ENCODE measurements around the gene FBLIM1.
"Not testable (repeated sequence)": the region's sequence is repeated elsewhere in the genome, so short reads cannot be mapped to it uniquely, and the experiment has no call there.

The FBLIM1 gene

DNA sequence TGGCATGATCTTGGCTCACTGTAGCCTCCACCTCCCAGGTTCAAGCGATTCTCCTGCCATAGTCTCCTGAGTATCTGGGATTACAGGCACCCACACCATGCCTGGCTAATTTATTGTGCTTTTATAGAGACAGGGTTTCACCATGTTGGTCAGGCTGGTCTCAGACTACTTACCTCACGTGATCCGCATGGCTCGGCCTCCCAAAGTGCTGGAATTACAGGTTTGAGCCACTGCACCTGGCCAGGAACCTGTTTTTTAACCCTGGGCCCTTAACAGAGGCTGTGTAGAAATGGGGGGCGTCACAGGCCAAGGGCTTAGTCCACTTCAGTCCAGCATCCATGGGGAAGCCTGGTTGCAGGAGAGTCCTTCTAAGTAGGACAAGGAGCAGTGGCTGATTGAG is 9.3 kb downstream of the FBLIM1 start:
- no peak for DNase-seq (ENCODE audit: low spot score)

GRCh38 chr1:15768388-15768787 is 9.8 kb downstream of the FBLIM1 start:
- no peak for DNase-seq (ENCODE audit: low spot score)

DNA sequence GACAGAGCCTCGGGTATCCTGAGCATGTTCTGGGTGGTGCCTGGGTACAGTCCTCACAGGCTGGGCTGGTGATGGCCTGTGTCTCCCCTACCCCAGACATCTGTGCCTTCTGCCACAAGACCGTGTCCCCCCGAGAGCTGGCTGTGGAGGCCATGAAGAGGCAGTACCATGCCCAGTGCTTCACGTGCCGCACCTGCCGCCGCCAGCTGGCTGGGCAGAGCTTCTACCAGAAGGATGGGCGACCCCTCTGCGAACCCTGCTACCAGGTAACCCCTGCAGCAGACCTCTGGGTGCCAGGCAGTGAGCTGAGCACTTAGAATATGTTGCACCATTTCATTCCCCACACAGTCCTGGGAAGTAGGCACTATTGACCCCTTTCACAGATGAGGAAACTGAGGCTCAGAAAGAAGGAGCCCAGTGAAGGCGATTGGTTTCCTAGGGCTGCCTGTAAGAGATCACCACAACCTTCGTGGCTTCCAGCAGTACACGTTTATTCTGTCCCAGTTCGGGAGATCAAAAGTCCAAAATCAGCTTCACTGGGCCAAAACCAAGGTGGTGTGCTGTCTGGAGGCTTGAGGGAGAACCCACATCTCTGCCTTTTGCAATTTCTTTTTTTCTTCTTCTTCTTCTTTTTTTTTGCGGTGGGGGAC is 11.8 kb downstream of the FBLIM1 start:
- DNase-seq (ENCODE audit: low spot score) = no peak

DNA sequence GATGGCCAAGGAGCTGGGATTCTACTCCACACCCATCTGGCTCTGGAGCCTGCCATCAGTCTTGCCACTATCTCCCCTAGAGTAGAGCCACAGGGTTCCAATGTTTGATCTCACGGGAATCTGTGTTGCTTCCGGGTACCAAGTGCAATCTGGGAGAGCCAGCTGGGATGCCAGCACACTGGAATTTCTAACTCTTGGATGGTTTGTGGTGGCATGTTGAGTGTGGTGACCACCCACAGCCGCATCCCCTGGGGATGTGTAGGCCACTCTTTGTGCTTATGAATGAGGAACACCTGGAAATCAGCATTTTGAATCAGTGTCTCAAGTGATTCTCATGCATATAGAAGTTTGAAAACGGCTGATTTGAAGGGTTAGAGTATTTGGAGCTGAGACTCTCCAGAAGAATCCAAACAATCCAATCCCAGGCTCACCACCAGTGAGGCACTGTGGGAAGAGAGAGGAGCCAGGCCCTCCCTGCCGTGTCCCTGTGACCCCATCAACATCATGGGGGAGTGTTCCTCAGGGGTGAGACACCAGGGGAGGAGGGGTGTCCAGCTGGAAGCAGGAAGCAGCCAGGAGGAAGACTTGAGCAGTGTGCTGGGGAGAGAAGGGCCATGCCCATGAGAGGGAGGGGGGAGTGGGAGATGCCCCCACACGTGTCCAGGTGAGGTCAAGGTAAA is 13.4 kb downstream of the FBLIM1 start:
- DNase-seq (ENCODE audit: low spot score) = no peak

DNA sequence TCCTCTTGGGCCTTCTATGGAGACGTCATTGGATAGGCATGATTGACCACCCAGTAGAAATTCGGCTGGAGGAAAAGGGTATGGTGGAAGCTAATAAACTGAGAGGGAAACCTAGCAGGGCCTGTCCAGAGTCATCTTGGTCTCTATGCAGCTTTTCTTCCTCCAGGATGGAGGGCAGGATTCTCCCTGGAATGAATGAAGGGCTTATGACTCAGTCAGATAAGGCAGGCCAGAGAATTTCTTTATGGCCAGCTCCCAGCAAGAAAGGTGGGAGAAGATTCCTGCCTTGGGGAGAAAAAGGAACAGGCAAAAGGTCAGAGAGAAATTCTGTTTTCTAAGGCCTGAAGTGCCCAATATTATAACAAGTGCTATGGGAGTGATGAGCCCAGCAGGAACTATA is 17.1 kb downstream of the FBLIM1 start:
- no peak for DNase-seq (ENCODE audit: low spot score)

DNA sequence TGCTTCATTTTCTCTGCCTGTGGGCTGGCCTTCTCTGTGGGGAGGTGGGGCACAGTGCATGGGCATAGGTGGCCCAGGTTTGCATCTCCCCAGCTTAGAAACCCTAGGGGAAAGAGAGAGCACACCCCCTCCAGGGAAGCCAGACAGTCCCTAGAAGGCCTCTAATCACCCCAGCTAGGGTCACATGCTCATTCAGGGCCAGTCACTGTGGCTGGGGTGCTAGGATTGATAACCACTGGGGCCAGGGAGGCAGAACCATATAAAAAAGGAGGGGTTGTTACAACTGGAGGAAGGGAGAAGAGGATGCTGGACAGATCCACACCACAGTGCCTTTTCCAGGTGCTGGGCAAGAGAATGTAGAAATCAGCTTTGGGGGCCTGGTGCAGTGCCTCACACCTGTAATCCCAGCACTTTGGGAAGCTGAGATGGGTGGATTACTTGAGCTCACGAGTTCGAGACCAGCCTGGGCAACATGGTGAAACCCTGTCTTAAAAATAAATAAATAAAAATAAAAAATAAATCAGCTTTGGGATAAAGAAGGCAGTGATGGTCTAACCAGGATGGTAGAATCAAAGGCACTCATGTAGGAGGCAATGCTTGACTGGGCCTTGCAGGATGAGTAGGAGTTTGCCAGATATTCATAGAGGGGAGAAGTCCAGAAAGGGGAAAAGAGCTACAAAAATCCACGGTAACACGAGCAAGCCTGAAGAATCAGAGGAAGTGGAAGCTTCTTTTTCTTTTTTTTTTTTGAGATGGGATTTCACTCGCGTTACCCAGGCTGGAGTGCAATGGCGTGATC is 19.5 kb downstream of the FBLIM1 start:
- no peak for DNase-seq (ENCODE audit: low spot score)

GRCh38 chr1:15785683-15786082 is 27.1 kb downstream of the FBLIM1 start:
- DNase-seq (ENCODE audit: low spot score) = no peak

DNA sequence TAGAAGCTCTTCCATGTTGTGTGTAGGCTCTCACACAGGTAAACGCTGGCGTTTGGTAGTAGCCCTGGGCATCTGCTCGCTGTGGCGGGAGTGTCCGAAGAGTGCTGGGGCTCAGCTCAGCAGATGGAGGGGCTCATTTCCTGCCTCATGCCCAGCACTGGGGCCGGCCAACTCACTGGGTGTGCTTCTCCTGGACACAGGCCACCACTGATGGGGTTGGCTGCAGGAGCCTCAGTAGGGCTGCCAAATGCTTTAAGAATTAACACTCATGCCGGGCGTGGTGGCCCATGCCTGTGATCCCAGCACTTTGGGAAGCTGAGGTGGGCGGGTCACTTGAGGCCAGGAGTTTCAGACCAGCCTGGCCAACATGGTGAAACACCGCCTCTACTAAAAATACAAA is 28.0 kb downstream of the FBLIM1 start:
- no peak for DNase-seq (ENCODE audit: low spot score)

DNA sequence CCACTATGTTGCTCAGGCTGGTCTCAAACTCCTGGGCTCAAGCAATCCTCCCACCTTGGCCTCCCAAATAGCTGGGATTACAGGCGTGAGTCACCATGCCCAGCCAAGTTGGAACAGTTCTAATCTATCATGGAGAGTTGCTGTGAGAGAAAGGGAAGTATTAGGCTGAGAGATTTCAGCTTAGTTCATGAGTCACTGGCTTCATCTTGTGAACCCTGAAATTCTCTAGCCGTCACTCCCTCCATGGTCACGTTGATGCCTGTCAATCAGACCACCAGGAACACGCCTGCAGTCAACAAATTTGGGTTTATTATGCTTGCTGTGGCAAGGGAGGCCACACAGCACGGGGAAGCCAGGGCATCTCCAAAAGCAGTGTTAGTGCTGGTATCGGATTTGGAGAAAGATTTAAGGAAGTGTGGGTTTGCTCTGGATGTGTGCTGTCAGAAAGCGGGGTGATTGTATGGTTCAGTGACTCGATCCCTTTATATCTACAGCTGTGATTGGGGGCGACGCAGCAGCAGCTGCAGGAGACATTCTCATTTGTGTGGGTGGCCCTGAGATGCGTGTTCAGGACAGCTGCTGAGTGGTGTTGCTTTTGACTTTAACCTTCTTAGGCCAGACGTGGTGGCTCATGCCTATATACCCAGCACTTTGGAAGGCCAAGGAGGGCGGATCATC is 30.2 kb downstream of the FBLIM1 start:
- DNase-seq (ENCODE audit: low spot score) = no peak

DNA sequence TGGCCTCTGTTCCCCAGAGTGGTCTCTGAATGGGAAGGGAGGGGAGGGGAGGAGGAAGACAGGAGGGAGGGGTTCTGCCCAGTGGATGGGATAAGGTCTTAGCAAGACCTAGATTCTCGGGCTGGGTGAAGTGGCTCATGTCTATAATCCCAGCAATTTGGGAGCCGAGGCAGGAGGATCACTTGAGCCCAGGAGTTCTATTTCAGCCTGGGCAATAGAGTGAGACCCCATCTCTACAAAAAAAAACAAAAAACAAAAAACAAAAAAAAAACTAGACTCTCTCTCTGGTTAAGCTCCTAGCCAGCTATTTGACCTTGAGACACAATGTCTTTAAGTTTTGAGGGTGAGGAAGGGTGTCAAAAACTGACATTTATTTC is 37.5 kb downstream of the FBLIM1 start:
- no peak for DNase-seq (ENCODE audit: low spot score)

- no peak for DNase-seq (ENCODE audit: low spot score)
Measured at GRCh38 chr1:15797614-15798390, 39.2 kb downstream of the FBLIM1 start.

GRCh38 chr1:15799004-15799867 is 40.6 kb downstream of the FBLIM1 start:
- no peak for DNase-seq (ENCODE audit: low spot score)

- DNase-seq (ENCODE audit: low spot score) = no peak
Measured at GRCh38 chr1:15799928-15800835, 41.6 kb downstream of the FBLIM1 start.

DNA sequence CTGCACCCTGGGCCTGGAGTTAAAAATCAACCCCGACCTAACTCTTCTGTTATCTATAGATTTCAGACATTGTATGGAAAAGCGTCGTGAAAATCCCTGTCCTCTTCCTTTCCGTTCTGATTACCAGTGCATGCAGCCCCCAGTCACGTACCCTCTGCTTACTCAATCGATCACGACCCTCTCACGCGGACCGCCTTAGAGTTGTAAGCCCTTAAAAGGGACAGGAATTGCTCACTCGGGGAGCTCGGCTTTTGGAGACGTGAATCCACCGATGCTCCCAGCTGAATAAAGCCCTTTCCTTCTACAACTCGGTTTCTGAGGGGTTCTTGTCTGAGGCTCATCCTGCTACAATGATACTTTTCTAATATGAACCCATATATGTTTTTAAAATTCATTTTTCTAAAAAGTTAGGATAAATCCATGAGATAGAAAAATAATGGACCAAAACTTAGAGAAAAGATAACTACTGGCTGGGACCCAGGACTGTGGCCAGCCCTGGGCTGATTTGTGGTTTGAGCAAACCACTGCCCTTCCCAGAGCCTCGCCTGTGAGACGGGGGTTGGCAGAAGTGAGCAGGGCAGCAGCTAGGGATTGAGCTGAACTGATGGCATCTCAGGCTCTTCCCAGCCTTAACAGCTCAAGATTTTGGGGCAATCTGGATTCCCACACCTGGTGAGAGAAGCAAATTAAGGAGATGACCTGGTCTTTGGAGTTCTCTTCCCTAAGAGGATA is 43.8 kb downstream of the FBLIM1 start:
- no peak for DNase-seq (ENCODE audit: low spot score)

- peak; percentile 14 for DNase-seq (ENCODE audit: low spot score)
Measured at GRCh38 chr1:15803380-15803779, 44.8 kb downstream of the FBLIM1 start.

DNA sequence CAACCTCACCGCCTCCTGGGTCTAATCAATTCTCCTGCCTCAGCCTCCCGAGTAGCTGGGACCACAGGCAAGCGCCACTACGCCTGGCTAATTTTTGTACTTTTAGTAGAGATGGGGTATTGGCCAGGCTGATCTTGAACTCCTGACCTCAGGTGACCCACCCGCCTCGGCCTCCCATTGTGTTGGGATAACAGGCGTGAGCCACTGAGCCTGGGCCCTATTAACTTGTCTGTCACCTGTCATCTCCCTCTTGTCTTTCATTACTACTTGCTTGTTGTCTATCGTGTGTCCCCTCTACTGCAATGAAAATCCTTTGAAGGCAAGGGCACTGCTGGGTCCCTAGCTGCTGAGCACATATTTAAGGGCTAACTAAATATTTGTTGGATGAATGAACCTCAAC is 45.5 kb downstream of the FBLIM1 start:
- DNase-seq (ENCODE audit: low spot score) = no peak

GRCh38 chr1:15807121-15807520 is 48.5 kb downstream of the FBLIM1 start:
- no peak for DNase-seq (ENCODE audit: low spot score)

DNA sequence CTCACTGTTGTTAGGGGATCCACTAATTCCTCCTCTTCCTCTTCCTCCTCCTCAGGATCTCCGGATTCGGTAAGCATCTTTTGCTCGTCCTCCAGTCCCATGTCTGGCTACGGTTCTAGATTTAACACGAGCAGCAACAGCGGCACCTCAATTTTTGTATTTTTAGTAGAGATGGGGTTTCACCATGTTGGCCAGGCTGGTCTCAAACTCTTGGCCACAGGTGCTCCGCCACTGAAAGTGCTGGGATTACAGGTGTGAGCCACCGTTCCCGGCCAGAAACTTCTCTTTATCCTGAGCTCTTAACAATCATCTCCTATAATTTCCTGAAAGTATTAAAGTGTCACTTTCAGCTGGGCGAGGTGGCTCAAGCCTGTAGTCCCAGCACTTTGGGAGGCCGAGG is 49.0 kb downstream of the FBLIM1 start, which contains the start of gene UQCRHL:
Gene UQCRHL, minus strand, starts transcription at position 101 of the 400 bp plus-strand sequence. Its CDS starts 0 bp downstream, at position 101.
- DNase-seq (ENCODE audit: low spot score) = not testable (repeated sequence)

DNA sequence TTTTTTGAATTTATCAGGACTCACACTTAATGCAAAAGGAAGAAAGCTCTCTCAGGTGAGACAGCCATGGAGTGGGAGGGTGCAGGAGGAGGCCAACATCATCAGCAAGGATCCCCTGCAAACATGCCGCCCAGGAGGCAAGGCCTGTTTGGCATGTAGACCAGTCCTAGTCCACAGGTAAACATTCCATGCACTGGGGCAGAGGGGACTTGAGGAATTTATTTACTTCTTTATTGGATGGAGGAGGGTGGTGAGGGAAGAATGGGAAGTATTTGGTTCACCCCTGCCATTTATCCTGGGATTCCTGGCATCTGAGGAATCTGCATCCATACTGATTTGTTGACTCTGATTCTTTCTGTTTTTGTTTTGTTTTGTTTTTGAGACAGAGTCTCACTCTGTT is 50.4 kb downstream of the FBLIM1 start:
- no peak for DNase-seq (ENCODE audit: low spot score)

All from pons (tissue), 1 donor.